HepG2 (cell line): ENCODE data around the gene PSMB10. TPM values are rescaled to one million over a fixed set of nuclear protein-coding genes. Genes with fewer than 3 reads are reported as not detected.

Source experiments
- GABPB1 ChIP-seq: IDR thresholded peaks from 2 replicates; pipeline ENCODE4 v1.6.1; 2016; ENCODE audit warnings: mild to moderate bottlenecking, missing genetic modification reagents, moderate library complexity, missing compliant biosample characterization
- GZF1 ChIP-seq: sonication (generic); formaldehyde crosslinking; IDR thresholded peaks from 2 replicates; pipeline ENCODE4 v1.5.1; 2020; ENCODE audit warnings: mild to moderate bottlenecking, missing genetic modification reagents
- HMG20B ChIP-seq: conservative IDR thresholded peaks from 2 replicates; pipeline ENCODE4 v1.6.1; 2016; ENCODE audit warnings: missing genetic modification reagents, missing compliant biosample characterization
- HMGXB3 ChIP-seq: sonication (generic); formaldehyde crosslinking; IDR thresholded peaks from 2 replicates; pipeline ENCODE4 v1.4.0; 2020; ENCODE audit warnings: missing genetic modification reagents, borderline replicate concordance
- HNF1B ChIP-seq: sonication (generic); formaldehyde crosslinking; IDR thresholded peaks from 2 replicates; pipeline ENCODE4 v1.5.1; 2020; ENCODE audit warnings: mild to moderate bottlenecking, moderate library complexity, missing genetic modification reagents
- KLF6 ChIP-seq: IDR thresholded peaks from 2 replicates; pipeline ENCODE4 v1.8.0; 2016; ENCODE audit warnings: missing biosample characterization, missing genetic modification reagents
- MXI1 ChIP-seq: IDR thresholded peaks from 3 replicates; pipeline ENCODE4 v1.6.1; 2012; ENCODE audit warnings: low read depth, low read length, inconsistent platforms, borderline replicate concordance
- PLSCR1 ChIP-seq: sonication (generic); formaldehyde crosslinking; IDR thresholded peaks from 2 replicates; pipeline ENCODE4 v1.5.0; 2020; ENCODE audit warnings: missing genetic modification reagents, mild to moderate bottlenecking, borderline replicate concordance
- POGZ ChIP-seq: sonication (generic); formaldehyde crosslinking; IDR thresholded peaks from 2 replicates; pipeline ENCODE4 v1.4.0; 2020; ENCODE audit warnings: mild to moderate bottlenecking, missing genetic modification reagents
- SCMH1 ChIP-seq: sonication (generic); formaldehyde crosslinking; IDR thresholded peaks from 2 replicates; pipeline ENCODE4 v1.9.0; 2021; ENCODE audit warnings: missing genetic modification reagents, mild to moderate bottlenecking, borderline replicate concordance
- SP5 ChIP-seq: IDR thresholded peaks from 2 replicates; pipeline ENCODE4 v1.6.1; 2016; ENCODE audit warnings: low read depth, borderline replicate concordance
- ZBTB1 ChIP-seq: sonication (generic); formaldehyde crosslinking; IDR thresholded peaks from 2 replicates; pipeline ENCODE4 v1.4.0; 2020; ENCODE audit warnings: missing genetic modification reagents, borderline replicate concordance
- ZKSCAN1 ChIP-seq: fragments of 150-350 bp; IDR thresholded peaks from 2 replicates; pipeline ENCODE4 v1.6.1; 2014; ENCODE audit warnings: low read length
- ZNF234 ChIP-seq: sonication (generic); formaldehyde crosslinking; conservative IDR thresholded peaks from 2 replicates; pipeline ENCODE4 v1.5.1; 2020; ENCODE audit warnings: mild to moderate bottlenecking, missing genetic modification reagents
- ZNF276 ChIP-seq: sonication (generic); formaldehyde crosslinking; IDR thresholded peaks from 2 replicates; pipeline ENCODE4 v1.4.0; 2020; ENCODE audit warnings: mild to moderate bottlenecking, low read depth, missing genetic modification reagents
- ZNF3 ChIP-seq: IDR thresholded peaks from 2 replicates; pipeline ENCODE4 v1.7.0; 2017; ENCODE audit warnings: inconsistent platforms
- ZNF343 ChIP-seq: sonication (generic); formaldehyde crosslinking; IDR thresholded peaks from 2 replicates; pipeline ENCODE4 v1.4.0; 2020; ENCODE audit warnings: mild to moderate bottlenecking, missing genetic modification reagents
- ZNF431 ChIP-seq: sonication (generic); formaldehyde crosslinking; IDR thresholded peaks from 2 replicates; pipeline ENCODE4 v1.9.0; 2022; ENCODE audit warnings: missing genetic modification reagents, low read depth, mild to moderate bottlenecking, borderline replicate concordance
- ZNF724P ChIP-seq: sonication (generic); formaldehyde crosslinking; IDR thresholded peaks from 2 replicates; pipeline ENCODE4 v1.8.0; 2022; ENCODE audit warnings: missing genetic modification reagents, borderline replicate concordance
- ZNF772 ChIP-seq: sonication (generic); formaldehyde crosslinking; IDR thresholded peaks from 2 replicates; pipeline ENCODE4 v1.5.0; 2020; ENCODE audit warnings: mild to moderate bottlenecking, missing genetic modification reagents
- ZNF777 ChIP-seq: sonication (generic); formaldehyde crosslinking; IDR thresholded peaks from 2 replicates; pipeline ENCODE4 v1.4.0; 2020; ENCODE audit warnings: missing genetic modification reagents
- polyA plus RNA-seq, 8 experiments: library from polyadenylated mRNA; depleted of rRNA in 3 of 8; stranded (reverse) in 7 of 8; unstranded in 1 of 8; fragments of >200 nt; fragmentation: Illumina TruSeq in 4 of 8; extraction: Trizol in 4 of 8; gene quantifications; 2 replicates each; pipeline versions ENCODE4 v1.2.1 to v1.2.3, GENCODE V29; 2011 to 2016; ENCODE audit warnings: low read depth in 4 of 8, missing spikeins in 1 of 8, mixed read lengths in 1 of 8; ENCODE audit not compliant: insufficient read depth in 1 of 8
- total RNA-seq, 5 experiments: library from RNA; depleted of rRNA; stranded (reverse); fragments of >200 nt; fragmentation: Illumina TruSeq; extraction: Trizol; gene quantifications; 2 replicates each; pipeline ENCODE4 v1.2.3, GENCODE V29; 2016; ENCODE audit warnings: low read depth in 1 of 5

PSMB10 gene
- total and polyA plus RNA-seq, 2 of the 13 experiments (the other 11 are each of a cell fraction or from before 2014, with no cell fraction given): 12.7 to 65.9 TPM

- TF ChIP-seq HMGXB3 (CRISPR knock-in tag): no peak
- TF ChIP-seq ZBTB1: no peak
- no peak; the same call in 1 of the 2 replicates for TF ChIP-seq GZF1 (CRISPR knock-in tag)
- no peak for TF ChIP-seq SCMH1 (CRISPR knock-in tag)
- TF ChIP-seq ZNF772: no peak; the same call in 1 of the 2 replicates
- 0 out of 2 replicates have a peak, but pooled peaks have one; percentile 12 for TF ChIP-seq KLF6 (CRISPR knock-in tag)
- peak; percentile 61; the same call in 2 of the 3 replicates for TF ChIP-seq MXI1
- TF ChIP-seq ZKSCAN1: no peak
- TF ChIP-seq GABPB1 (CRISPR knock-in tag): peak; percentile 70
- TF ChIP-seq SP5 (CRISPR knock-in tag): peak; percentile 66; the same call in 1 of the 2 replicates
- peak; percentile 75; the same call in 1 of the 2 replicates for TF ChIP-seq ZNF724P (CRISPR knock-in tag)
- no peak for TF ChIP-seq HMG20B (CRISPR knock-in tag)
- no peak for TF ChIP-seq ZNF431 (CRISPR knock-in tag)
- TF ChIP-seq ZNF276 (CRISPR knock-in tag): peak; percentile 60; the same call in 1 of the 2 replicates
- no peak for TF ChIP-seq ZNF343 (CRISPR knock-in tag)
- TF ChIP-seq HNF1B (CRISPR knock-in tag): no peak
- no peak for TF ChIP-seq ZNF3 (CRISPR knock-in tag)
- no peak for TF ChIP-seq ZNF234 (CRISPR knock-in tag)
- TF ChIP-seq ZNF777 (CRISPR knock-in tag): no peak
- no peak for TF ChIP-seq PLSCR1
- 0 out of 2 replicates have a peak, but pooled peaks have one; percentile 14 for TF ChIP-seq POGZ (CRISPR knock-in tag)
These were observed 43.5 kb downstream of the PSMB10 start, which contains the start of gene PSKH1 (continued) for GRCh38 chr16:67892899-67893742.
